ENCODE results near the gene GALNT6. TPM values are rescaled to one million over a fixed set of nuclear protein-coding genes. Genes with fewer than 3 reads are reported as not detected.
"Not testable (repeated sequence)": the region's sequence is repeated elsewhere in the genome, so short reads cannot be mapped to it uniquely, and the experiment has no call there.

Gene GALNT6
- total RNA-seq, 2 donors from 2014 or later, result 31.4 to 41.0 TPM

- intact Hi-C loops (cut with DNase I, micrococcal nuclease), result loop anchor here in 1 of 2 donors (10.0 kb wide), 1 partner anchor 87 kb away; no protein-coding TSS in a partner anchor
- peak; percentile 57 to 81 for DNase-seq
- peak; percentile 89 for ATAC-seq
These were observed 49.8 kb downstream of the GALNT6 start for GRCh38 chr12:51341251-51342007.

DNA sequence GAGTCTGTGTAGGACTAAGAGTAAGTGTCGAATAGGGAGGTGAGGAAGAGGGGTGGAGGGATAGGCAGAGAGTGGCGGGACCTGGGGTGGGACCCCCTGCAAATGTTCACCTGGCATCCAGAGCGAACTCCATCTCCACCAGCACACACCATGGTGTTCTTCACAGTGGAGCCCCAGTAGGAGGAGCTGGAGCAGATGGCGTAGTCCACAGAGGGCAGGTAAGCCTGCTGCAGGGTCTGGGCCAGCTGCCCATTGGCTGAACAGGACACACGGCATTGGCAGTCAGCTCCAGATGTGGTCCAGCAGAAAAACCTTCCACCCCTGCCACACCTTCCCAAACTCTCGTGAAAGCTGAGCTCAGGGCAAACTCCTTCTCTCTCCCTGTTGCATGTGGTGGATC is 51.5 kb downstream of the GALNT6 start:
- no peak for DNase-seq
- ATAC-seq, result no peak
- intact Hi-C loops (cut with DNase I, micrococcal nuclease), result loop anchor here in 1 of 2 donors (10.0 kb wide), 1 partner anchor 85 kb away; no protein-coding TSS in a partner anchor

DNA sequence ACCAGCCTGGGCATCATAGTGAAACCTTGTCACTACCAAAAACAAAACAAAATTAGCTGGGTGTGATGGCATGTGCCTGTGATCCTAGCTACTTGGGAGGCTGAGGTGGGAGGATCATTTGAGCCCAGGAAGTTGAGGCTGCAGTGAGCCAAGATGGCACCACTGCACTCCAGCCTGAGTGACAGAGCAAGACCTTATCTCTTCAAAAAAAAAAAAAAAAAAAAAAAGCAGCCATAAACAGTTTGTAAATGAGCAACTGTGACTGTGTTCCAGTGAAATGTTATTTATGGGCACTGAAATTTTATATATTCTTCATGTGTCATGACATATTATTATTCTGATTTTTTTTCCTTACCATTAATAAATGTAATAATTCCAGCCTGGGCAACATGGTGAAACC is 53.9 kb downstream of the GALNT6 start:
- ATAC-seq; intact Hi-C loops (cut with DNase I, micrococcal nuclease); DNase-seq: not testable (repeated sequence)

GRCh38 chr12:51335931-51336330 is 55.3 kb downstream of the GALNT6 start:
- DNase-seq, result no peak
- peak; percentile 4 for ATAC-seq
- intact Hi-C loops (cut with DNase I, micrococcal nuclease), result no loop called here

DNA sequence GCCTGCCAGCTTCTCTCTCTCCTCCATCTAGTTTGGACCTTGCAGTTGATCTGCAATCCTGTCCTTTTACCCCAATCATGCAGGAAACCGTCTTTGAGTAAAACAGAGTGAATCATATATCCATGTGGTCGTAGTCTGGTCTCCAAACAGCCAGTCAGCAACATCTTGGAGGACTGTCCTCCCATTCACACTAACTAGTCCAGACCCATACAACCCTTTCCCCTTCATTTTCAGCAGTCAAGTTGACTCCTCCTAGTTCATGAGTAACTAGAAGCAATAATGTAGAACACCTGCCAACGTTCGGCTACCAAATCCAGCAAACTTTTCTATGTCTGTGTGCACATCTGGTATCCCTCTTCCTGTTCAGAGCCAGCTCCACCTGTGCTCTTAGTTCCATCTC is 56.4 kb downstream of the GALNT6 start:
- intact Hi-C loops (cut with DNase I, micrococcal nuclease), result no loop called here
- no peak for DNase-seq

DNA sequence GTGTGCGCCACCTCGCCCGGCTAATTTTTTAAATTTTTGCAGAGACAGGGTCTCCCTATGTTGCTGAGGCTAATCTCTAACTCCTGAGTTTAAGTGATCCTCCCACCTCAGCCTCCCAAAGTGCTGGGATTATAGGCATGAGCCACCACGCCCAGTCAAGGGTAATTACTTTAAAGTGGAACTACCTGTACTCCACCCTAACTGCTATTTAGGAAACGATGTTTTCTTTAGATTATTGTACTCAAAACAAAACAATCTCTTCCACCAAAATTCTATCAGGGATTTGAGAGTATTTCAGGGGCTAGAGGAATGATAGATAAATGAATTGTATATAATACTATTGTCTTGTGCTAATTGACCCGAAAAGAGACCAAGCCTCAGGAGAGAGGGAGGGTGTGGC is 57.7 kb downstream of the GALNT6 start:
- no peak for DNase-seq
- peak; percentile 49 for ATAC-seq
- intact Hi-C loops (cut with DNase I, micrococcal nuclease), result no loop called here

More for the DNA sequence above, 56.4 kb downstream of the GALNT6 start:
- ATAC-seq, result peak; percentile 80

DNA sequence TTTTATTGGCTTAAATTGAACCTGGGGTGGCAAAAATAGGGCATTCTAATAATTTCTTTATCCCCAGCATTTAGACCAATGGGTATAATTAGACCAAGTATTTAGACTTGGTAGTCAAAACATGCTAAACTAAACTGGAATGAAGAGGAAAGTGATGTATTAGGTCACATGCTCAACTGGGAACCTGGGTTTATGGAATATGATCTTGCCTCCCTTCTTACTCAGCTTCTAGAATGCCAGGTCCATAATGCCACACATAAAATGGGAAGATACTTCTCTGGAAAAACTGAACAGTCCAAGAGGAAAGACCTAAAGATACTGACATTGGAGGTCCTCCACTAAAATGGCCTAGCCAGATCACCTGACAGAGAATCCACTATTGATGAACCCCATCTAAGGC is 61.0 kb downstream of the GALNT6 start:
- DNase-seq (no peak), ATAC-seq (no peak)
- intact Hi-C loops (cut with DNase I, micrococcal nuclease), result no loop called here

- ATAC-seq (no peak), DNase-seq (no peak)
- intact Hi-C loops (cut with DNase I, micrococcal nuclease), result no loop called here
These were observed 61.5 kb downstream of the GALNT6 start for GRCh38 chr12:51329742-51330141.

DNA sequence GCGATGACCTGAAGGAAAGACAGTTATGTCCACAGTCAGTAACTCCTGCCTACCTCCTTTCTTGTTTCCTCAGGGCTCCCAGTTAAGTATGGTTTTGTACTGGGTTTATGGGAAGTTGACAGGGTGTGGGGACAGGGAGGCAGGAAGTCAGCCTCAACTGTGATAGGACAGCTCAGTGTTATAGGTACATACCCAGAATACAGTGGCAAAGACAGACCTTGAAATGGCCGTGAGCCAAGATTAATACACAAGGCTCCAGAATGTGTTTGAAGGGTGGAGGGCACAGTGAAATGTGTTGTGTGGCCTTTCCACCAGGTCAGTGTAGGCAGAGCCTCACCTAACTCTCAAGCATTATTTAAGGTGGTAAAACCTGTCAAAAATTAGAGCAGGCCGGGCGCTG is 62.6 kb downstream of the GALNT6 start:
- intact Hi-C loops (cut with DNase I, micrococcal nuclease), result no loop called here
- DNase-seq, result no peak
- peak; percentile 80 for ATAC-seq

DNA sequence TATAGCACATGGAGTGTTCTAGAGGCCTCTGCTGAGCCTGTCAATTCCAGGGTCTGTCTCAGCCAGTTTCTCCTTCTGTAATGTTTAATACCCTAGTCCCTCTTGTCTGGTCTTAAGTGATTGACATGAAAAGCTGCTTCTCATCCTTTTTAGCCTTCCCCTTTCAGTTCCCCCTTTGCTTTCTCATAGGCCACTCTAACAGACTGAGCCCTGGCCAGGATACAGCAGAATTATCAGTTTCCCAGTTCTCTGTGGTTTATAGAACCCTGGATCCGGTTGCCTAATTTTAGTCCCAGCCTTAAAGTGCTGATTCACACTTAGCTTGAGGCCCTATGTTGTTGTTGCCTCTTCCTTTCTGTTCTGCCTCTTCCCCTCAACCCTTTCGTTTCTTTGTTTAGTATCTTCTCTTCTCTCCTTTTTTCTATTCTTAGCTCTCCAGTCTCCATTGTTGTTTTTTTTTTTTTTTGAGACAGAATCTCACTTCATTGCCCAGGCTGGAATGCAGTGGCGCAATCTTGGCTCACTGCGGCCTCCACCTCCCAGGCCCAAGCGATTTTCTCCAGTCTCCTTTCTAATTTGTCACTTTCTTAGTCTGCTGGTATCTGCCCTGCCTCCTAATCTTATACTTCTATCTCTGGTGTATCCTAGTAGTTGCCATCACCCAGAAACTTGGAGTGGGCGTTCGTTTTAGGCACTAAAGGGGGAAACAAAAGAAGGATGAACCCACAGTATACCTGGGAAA is 64.3 kb downstream of the GALNT6 start:
- intact Hi-C loops (cut with DNase I, micrococcal nuclease), result no loop called here
- ATAC-seq (peak; percentile 13), DNase-seq (no peak)

DNA sequence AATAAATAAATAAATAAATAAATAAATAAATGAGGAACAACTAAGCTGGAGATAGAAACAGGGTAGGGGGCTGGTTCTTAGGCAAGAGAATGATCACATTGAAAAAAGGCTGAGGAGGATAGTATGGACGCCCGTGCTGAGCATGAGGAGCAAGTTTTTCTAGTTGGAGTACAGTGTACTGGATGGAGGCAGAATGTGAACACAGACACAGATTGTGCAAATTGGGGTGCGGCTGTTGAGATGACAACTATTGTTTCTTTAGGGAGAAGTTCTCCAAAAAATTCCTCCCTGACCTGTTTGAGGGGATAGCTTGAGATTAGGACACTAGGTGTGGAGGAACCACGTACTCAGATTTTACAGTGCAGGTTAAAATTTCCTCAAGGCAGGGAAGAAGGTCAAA is 66.3 kb downstream of the GALNT6 start:
- no peak for DNase-seq
- no peak for ATAC-seq

DNA sequence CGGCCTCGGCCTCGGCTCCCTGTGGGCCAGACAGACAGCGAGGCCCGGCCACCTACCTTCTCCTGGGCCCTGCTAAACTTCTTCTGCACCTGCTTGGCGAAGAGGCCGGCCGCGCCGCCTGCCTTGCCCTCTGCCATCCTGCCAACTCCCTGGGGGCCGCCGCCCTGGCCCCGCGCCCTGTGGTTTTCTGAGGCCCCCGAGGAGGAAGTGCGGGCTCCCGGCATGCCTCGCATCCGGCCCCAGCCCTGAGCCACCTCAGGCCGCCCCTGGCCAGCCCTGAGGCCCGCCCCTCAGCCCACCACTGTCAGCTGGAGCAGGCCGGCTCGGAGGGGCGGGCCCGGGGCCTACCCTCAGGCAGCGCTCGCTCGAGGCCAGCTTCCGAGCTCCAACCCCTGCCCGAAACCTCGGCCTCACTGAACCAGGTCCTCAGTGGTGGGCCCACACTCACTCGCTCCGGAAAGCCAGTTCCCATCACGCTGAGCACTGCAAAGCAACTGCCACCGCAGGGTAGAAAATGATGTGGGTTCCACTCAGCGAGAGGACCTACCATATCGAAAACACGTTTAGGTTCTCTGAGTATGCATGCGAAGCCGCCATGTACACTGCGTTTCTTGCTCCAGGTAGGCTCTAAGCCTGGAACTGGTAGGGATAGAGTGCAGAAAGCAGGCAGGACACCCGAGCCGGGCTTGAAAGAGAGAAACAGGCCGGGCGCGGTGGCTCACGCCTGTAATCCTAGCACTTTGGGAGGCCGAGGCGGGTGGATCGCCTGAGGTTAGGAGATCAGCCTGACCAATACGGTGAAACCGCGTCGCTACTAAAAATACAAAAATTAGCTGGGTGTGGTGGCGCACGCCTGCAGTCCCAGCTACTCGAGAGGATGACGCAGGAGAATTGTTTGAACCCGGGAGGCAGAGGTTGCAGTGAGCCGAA is 67.0 kb downstream of the GALNT6 start, which contains the start of gene BIN2:
Gene BIN2 (minus strand): TSS at position 209 of the 930 bp plus-strand sequence. CDS start 72 bp downstream, at position 137.
- DNase-seq (peak; percentile 44 to 75), ATAC-seq (peak; percentile 32)
- intact Hi-C loops (cut with DNase I, micrococcal nuclease), result no loop called here

More for the DNA sequence above, 66.3 kb downstream of the GALNT6 start:
- intact Hi-C loops (cut with DNase I, micrococcal nuclease), result no loop called here

DNA sequence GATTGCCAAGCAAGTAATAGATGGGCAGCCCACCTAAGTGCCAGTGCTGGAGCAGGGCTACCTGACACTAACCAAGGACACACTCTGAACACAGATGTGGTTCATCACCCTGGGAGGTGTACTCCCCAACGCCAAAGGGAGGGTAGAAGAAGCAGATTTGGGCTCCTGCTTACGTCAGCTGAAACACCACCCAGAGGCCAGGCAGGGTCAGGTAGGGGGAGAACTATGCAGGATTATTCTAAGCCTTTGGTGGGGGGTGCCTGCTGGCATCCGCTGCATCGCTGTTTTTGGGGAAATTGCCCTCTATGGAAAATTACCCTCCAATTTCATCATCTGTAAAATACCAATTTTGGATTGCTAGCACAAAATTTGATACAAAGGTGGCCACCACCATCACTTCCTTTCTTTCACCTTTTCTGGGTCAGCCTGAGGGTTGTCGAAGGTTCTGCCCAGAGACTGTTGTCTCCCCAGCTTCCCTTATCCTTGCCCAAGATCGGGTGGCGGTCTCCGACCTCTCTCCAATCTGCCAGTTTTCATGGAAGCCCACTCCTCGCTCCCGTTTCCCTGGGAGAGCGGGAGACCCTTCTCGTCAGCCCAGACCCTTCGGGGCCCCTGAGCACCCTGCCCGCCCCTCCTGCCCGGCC is 67.8 kb downstream of the GALNT6 start:
- DNase-seq (peak in 1 of 2 donors; percentile 38), ATAC-seq (no peak)
- intact Hi-C loops (cut with DNase I, micrococcal nuclease), result no loop called here

DNA sequence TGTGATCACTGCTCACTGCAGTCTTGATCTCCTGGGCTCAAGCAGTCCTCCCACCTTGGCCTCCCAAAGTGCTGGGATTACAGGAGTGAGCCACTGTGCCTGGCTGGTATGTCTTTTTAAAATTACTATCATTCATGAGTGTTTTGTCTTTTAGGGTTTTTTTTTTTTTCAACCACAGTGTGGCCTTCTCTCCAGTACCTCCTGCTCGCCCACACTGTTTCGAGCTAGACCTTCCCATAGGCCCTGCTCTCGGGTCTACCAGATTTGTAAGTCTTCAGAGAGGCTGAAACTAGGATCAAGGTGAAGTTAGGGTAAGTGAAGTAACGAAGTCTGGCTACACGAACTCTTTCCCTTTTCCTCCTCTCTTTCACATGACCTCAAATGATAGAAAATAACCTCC is 68.8 kb downstream of the GALNT6 start:
- DNase-seq, result no peak
- no peak for ATAC-seq
- intact Hi-C loops (cut with DNase I, micrococcal nuclease), result no loop called here

GRCh38 chr12:51321882-51322281 is 69.3 kb downstream of the GALNT6 start:
- no peak for DNase-seq
- no peak for ATAC-seq
- intact Hi-C loops (cut with DNase I, micrococcal nuclease), result no loop called here

DNA sequence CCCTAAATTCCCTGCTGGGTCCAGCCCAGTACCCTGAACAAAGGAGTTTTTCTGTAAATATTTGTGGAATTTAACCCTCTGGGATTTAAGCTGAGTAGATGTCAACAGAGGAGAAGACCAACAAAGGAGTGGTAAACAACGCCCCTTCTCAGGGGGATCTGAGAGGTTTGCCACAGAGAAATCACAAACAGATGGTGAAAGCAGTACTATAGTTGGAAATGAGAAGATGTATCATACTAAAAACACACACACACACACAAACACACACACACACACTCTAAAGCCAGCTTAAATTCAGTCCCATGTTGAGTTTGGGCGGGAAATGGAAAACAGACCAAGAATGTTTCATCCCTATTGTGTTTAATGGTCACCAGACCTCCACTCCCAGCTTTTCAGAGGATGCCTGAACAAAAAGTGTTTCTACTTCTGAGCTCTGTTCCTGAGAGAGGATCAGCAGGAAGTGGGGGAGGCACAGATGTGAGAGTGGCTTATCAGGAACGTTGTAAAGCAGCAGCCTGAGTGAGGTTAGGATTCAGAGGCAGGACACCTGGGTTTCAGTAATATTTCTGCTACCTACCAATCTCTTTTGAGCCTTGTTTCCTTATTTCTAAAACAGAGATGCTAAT is 70.4 kb downstream of the GALNT6 start:
- intact Hi-C loops (cut with DNase I, micrococcal nuclease), result no loop called here
- DNase-seq (no peak), ATAC-seq (peak; percentile 65)

GRCh38 chr12:51320311-51320694 is 70.9 kb downstream of the GALNT6 start:
- DNase-seq, result no peak
- ATAC-seq, result no peak
- intact Hi-C loops (cut with DNase I, micrococcal nuclease), result no loop called here

Measured in left colon (tissue), 2 donors.